ENCODE measurements around the gene CX3CR1.

DNA sequence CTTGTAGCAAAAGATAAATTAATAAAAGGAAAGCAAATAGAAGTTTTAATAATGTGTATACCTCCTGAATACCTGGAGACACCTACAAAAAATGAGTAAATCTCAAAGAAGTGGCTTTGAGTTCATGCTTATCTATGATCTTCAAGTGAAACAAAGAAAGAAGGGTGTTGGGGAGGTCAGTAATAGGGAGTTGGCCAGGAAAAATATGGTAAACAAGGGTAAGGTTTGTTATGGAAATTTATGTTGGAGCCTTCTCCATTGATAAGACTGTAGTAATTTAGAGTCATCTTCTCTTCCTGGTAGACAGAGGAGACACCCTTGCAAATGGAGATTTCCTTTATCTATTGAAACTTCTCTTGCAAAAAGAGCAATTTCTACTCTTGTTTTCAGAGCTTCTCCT, 43.1 kb upstream of the CX3CR1 start:
- TF ChIP-seq CTCF (conservative IDR thresholded peaks at IDR 0.05; ENCODE audit: low read length) (no peak), EZH2phosphoT487 (IDR thresholded peaks at IDR 0.05; ENCODE audit: borderline replicate concordance, low read depth, low read length) (no peak)
